Panc1 (cell line): ENCODE measurements around the gene KCNIP4.
"Not testable (repeated sequence)": the region's sequence is repeated elsewhere in the genome, so short reads cannot be mapped to it uniquely, and the experiment has no call there.

Experiments
- CTCF ChIP-seq: fragments of 450-650 bp; IDR thresholded peaks from 2 replicates; pipeline ENCODE4 v1.5.1; 2017; ENCODE audit warnings: mild to moderate bottlenecking
- POLR2AphosphoS5 ChIP-seq: IDR thresholded peaks from 2 replicates; pipeline ENCODE4 v1.6.1; 2012; ENCODE audit warnings: mild to moderate bottlenecking, low read depth, low read length, moderate library complexity
- REST ChIP-seq, 2 experiments: IDR thresholded peaks; 2 replicates each; pipeline ENCODE4 v1.6.1; 2011 to 2012; ENCODE audit warnings: low read depth in 2 of 2, control low read depth in 1 of 2, low read length in 1 of 2, mild to moderate bottlenecking in 1 of 2, moderate library complexity in 1 of 2; ENCODE audit not compliant: insufficient read depth in 1 of 2
- SIN3A ChIP-seq: IDR thresholded peaks from 2 replicates; pipeline ENCODE4 v1.6.1; 2012; ENCODE audit warnings: low read depth, mild to moderate bottlenecking, low read length, moderate library complexity, borderline replicate concordance; ENCODE audit not compliant: insufficient read depth
- TCF7L2 ChIP-seq: IDR thresholded peaks from 2 replicates; pipeline ENCODE4 v1.6.1; 2011; ENCODE audit warnings: mild to moderate bottlenecking, low read depth, low read length, inconsistent platforms

- not testable (repeated sequence) for TF ChIP-seq CTCF; POLR2AphosphoS5; SIN3A; REST (IDR thresholded peaks at IDR 0.05; ENCODE audit: insufficient read depth in 1 of 2, low read depth in 2 of 2, low read length in 1 of 2); TCF7L2
These were observed 596.2 kb downstream of the KCNIP4 start for GRCh38 chr4:21352354-21352753.
